IPS DF 4.7 (cell line): ENCODE measurements around the gene FBXW10.
A peak's percentile ranks its signal among the peaks of the same experiment; 100 is the strongest.
"Not testable (repeated sequence)": the region's sequence is repeated elsewhere in the genome, so short reads cannot be mapped to it uniquely, and the experiment has no call there.

Source experiments
- DNase-seq: peaks from one replicate; pipeline ENCODE4 v3.0.0-alpha.2; 2013; ENCODE audit warnings: low spot score; ENCODE audit errors: extremely low read depth

Gene FBXW10

GRCh38 chr17:18747501-18747900 is 3.6 kb downstream of the FBXW10 start:
- not testable (repeated sequence) for DNase-seq

GRCh38 chr17:18750242-18750641 is 6.4 kb downstream of the FBXW10 start:
- not testable (repeated sequence) for DNase-seq

DNA sequence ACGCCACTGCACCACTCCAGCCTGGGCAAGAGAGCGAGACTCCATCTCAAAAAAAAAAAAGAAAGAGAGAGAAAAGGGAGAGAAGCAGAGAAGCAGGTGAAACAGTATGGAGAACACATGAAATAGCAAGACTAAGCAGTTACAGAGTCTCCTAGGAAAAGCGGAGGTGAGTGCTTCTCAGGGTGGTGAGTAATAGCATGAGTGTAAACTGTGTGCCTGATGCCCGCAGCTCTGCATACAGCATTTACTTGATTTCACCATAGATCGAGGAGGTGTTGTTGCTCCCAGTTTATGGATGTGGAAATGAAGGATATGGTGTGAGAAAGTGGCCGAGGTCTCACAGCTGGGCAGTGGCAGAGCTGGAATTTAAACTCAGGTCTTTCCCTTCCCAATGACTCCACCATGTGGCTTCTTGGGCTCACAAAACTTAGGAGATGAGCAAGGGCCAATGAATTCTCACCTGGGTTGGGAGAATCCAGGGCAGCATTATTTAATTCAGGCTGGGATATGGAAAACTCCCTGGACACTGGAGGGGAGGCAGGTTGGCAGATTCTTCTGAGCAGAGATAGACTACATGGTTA is 10.1 kb downstream of the FBXW10 start:
- not testable (repeated sequence) for DNase-seq

GRCh38 chr17:18755969-18756368 is 12.1 kb downstream of the FBXW10 start:
- not testable (repeated sequence) for DNase-seq

DNA sequence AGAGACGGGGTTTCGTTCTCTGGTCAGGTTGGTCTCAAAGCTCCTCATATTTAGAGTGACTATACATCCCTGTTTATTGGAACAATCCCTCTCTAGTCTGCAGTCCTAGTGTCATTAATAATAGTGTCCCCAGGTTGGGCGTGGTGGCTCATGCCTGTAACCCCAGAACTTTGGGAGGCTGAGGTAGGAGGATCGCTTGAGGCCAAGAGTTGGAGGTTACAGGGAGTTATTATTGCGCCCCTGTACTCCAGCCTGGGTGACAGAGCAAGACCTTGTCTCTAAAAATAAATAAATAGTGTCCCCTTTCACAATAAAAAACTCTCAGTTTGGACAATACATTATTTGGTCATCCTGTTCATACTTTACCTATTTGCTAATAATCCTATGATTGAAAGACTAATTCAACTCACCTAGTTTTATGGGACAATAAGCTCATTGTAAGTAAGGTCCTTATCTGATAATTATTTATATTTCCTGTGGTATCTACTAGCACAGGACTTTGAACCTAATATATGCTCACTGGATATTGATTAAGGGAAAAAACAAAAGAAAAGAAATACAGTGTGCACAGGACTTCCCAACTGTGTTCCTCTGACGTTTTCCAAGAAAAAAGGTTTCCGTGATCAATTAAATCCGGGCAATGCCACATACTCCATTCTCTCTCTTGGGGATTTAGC is 13.7 kb downstream of the FBXW10 start:
- DNase-seq: not testable (repeated sequence)

DNA sequence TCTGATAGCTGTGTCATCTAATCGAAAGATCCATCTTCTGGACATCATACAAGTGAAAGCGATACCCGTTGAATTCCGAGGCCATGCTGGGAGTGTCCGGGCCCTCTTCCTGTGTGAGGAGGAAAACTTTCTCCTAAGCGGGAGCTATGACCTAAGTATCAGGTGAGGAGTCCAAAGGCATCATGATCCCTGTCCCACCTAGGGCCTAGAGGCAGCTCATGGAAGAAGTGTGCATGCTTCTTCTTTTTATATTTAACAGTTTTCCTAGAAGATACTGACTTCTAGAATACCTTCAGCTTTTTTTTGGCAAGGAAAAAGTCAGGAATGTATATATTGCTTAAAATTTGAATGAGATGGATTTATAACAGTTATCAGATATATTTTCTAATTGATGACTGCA is 14.5 kb downstream of the FBXW10 start:
- not testable (repeated sequence) for DNase-seq

- DNase-seq: not testable (repeated sequence)
Observed at GRCh38 chr17:18760221-18760620, 16.4 kb downstream of the FBXW10 start.

DNA sequence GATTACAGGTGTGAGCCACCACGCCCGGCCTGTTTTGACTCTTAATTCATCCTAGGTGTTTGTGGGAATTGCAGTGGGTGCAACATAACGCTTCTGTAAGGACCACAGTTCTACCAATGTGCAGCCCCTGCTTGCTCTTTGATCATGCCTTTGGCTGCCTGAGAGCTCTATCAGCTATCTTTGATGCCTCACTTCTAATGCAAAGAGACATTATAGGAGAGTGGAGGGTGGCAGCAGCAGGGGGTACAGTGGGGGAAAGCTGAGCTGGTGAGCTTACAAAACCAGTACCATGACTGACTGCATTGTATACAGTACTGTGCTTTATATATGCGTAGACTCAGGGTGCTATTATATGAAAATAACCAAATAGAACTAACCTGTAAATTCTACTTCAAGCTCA is 26.7 kb downstream of the FBXW10 start:
- DNase-seq: not testable (repeated sequence)

GRCh38 chr17:18771066-18771465 is 27.2 kb downstream of the FBXW10 start:
- not testable (repeated sequence) for DNase-seq

DNA sequence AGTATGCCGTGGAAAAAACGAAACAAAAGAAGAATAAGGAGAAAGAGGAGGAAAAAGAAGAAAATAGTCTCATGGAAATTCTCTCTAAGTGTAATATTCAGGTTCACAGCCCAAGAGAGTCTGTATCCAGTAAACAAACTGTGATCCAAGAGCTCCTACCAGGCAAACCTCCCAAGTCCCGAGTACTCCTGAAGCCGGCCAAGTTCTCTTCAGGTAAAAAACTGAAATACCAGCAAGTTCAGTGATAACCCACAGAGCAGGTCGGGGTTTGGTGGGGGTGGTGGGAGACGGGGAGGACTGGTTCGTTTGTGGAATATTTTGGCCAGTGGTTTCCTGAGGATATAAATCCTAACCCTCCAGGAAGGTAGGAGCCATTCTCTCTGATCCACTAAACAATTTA is 28.6 kb downstream of the FBXW10 start:
- no peak for DNase-seq

DNA sequence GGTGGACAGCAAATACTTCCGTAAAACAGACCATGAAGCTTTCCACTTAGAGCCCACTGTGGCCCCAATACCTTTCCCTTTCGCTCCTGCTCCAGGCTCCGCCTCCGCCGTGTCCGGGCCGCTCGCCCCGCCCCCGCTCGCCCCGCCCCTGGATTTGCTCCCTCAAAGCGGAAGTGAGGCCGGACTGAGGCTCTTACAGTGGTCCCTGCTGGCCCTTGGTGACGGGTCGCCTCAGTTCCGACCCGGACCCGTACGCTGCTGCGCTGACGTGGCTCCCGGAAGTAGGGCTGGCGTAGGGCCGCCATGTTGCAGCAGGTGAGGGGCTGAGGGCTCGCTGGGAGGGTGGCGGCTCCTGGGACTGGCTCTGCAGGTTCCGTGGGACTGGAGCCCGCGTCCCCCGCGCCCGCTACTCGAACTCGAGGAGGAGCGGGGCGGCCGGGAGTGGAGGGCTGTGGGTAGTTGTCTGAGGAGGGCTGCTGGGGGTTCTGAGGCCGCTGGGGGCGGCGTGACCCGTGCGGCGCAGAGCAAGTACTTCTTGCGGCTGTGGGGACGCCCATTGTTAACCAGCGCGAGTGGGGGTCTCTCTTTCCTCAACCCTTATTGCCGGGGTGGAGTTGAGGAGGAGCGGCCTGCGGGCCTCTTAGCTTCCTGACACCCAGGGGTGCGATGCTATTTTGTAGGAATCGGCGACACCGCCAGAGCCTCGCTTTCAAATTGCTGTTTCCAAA is 37.3 kb downstream of the FBXW10 start, which contains the start of gene TVP23B:
TVP23B (plus strand) TSS at position 193 of the 728 bp plus-strand sequence; CDS start at position 304, 111 bp downstream.
- peak; percentile 51 for DNase-seq

GRCh38 chr17:18781805-18782204 is 38.0 kb downstream of the FBXW10 start:
- not testable (repeated sequence) for DNase-seq

- not testable (repeated sequence) for DNase-seq
Observed at GRCh38 chr17:18785933-18786332, 42.1 kb downstream of the FBXW10 start.

- not testable (repeated sequence) for DNase-seq
Observed at GRCh38 chr17:18786890-18787289, 43.0 kb downstream of the FBXW10 start.

GRCh38 chr17:18791402-18791801 is 47.5 kb downstream of the FBXW10 start:
- not testable (repeated sequence) for DNase-seq

DNA sequence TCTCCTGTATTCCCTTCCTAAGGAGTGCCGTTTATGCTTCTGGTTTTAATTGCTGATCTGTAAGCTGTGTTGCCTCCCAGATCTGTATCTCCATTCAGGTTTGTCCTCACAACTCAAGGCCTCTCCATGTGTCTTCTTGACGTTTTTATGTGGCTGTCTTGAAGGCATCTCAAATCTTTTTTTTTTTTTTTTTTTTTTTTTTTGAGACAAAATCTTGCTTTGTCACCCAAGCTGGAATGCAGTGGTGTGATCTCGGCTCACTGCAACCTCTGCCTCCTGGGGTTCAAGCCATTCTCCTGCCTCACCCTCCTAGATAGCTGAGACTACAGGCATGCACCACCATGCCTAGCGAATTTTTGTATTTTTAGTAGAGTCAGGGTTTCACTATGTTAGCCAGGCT is 51.0 kb downstream of the FBXW10 start:
- not testable (repeated sequence) for DNase-seq

DNA sequence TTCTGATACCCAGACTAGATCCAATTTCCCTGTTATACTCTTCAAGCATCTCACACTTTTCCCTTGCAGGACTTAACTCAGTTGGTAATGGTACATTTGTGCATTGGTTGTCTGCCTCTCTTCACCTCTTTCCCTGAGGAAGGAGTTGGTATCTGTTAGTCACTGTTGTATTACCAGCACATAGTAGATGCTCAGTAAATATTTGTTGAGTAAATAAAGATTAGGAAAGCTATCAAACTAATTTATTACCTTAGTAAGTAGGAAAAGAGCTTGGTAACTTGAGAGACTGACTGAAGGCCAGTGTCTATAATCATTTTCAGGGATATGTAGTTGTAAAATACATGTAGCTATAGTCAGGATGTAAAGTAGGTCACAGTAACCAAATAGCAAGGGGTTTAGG is 53.0 kb downstream of the FBXW10 start:
- not testable (repeated sequence) for DNase-seq

DNA sequence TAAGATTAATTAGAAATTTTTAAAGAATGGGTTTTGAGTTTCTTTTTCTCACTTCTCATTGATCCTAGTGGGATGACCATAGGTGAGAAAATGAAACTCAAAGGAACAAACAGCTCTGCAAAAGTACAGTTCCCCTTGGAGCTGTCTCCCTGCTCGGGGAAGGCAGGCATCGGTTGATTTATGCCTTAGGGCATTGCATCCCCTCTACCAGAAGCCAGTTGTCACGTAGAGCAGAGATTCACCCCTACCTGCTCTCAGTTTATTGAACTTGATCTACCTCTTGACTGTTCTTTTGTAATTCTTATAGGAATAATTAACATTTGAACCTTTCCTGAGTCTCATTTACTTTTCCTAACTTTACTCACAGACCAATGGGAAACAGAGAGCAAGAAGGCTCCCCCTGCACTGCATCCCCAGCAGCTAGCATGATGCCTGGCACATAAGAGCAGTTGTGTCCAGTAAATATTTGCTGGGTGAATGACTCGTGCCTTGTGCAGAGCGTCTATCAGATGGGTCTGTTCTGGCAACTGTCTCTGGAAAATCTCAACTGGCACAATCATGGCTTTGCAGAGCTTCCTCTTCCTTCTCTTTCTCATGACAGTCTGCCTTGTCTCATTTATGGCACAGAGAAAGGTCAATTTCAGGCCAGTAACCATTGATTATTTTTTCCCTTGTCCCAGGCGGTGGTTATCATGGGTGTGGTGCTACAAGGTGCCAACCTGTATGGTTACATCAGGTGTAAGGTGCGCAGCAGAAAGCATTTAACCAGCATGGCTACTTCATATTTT is 59.8 kb downstream of the FBXW10 start:
- not testable (repeated sequence) for DNase-seq

DNA sequence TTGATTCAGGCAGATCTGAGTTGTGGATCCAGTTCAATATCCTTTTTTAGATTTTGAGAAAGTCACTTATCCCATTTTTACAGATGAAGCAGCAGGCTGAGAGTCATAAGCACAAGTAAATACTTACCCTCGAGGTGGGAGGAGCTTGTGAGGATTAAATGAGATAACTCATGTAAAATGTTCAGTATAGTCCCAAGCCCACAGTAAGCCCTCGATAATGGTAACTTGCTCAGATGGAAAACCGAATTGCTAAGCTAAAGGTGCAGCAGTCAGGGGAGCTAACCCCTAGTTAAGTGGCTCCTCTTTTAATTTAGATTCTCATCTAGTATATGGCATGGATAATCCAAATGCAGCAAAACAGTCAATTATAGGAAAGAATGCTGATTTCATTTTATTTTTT is 72.1 kb downstream of the FBXW10 start:
- DNase-seq: not testable (repeated sequence)

GRCh38 chr17:18816489-18817371 is 72.9 kb downstream of the FBXW10 start:
- not testable (repeated sequence) for DNase-seq
